ENCODE measurements around the gene HOXA7.

DNA sequence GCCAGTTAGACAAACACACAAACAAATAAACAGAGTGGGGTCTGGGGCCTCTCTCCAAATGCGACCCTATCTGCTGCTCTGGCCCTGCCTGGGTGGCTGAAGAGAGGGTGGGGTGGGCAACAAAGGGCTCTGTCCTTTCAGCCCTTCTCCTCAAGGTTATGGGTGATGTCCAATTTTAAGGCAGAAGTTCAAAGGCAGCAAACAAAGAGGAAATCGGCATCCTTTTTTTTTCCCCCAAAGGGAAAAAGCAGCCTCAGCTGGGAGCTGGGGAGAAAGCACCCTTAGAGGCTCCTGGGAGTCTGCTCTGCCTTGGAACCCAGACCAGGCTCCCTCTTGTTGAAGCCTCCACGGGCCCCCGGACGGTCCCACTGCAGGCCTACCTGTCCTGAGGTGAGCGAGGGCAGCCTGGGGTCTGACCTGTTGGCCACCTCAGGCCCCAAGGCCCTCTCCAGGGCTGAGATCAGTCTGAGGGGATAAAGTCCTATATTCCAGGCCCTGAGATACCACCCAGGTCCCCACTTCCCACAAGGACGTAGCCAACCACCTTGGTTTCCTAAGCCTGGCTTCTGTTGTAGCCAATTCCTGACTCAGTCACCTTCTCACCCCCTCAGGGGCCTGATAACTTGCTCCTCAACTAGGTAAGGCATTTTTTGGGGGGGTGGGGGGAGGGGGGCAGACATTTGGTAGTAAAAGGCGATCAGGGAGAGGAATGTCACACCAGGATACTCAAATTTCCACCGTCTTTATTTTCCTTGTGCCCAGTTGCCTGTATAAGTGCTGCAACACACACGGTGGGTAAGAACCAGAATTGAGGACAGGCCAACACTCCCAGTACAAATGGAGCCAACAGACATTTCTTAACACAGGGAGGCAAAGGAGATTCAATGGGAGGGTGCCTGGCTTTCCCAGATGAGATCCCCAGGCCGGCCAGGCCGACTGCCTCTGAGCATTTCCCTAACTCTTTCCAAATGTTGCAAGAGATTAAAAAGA, 24.3 kb upstream of the HOXA7 start:
- TF ChIP-seq, protein P1, sequence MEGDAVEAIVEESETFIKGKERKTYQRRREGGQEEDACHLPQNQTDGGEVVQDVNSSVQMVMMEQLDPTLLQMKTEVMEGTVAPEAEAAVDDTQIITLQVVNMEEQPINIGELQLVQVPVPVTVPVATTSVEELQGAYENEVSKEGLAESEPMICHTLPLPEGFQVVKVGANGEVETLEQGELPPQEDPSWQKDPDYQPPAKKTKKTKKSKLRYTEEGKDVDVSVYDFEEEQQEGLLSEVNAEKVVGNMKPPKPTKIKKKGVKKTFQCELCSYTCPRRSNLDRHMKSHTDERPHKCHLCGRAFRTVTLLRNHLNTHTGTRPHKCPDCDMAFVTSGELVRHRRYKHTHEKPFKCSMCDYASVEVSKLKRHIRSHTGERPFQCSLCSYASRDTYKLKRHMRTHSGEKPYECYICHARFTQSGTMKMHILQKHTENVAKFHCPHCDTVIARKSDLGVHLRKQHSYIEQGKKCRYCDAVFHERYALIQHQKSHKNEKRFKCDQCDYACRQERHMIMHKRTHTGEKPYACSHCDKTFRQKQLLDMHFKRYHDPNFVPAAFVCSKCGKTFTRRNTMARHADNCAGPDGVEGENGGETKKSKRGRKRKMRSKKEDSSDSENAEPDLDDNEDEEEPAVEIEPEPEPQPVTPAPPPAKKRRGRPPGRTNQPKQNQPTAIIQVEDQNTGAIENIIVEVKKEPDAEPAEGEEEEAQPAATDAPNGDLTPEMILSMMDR (IDR thresholded peaks at IDR 0.05), result no peak
- peak; percentile 10 to 12 for TF ChIP-seq POLR2A (IDR thresholded peaks at IDR 0.05)
